Esophagus muscularis mucosa (tissue), 4 donors: Measurements from ENCODE around the gene LAMTOR1.

Source experiments
- CTCF ChIP-seq, 3 experiments: fragments of 200-600 bp in 2 of 3; fragments of 450-650 bp in 1 of 3; sonication (generic) in 2 of 3; IDR thresholded peaks; one replicate each; pipeline ENCODE4 v1.5.1; 2017 to 2019; ENCODE audit warnings: antibody characterized with exemption in 3 of 3, mild to moderate bottlenecking in 2 of 3, moderate library complexity in 1 of 3
- EP300 ChIP-seq: sonication (generic); formaldehyde crosslinking; IDR thresholded peaks from one replicate; pipeline ENCODE4 v1.6.1; 2017; ENCODE audit warnings: antibody characterized with exemption
- POLR2A ChIP-seq: fragments of 450-650 bp; IDR thresholded peaks from one replicate; pipeline ENCODE4 v1.6.1; 2017; ENCODE audit warnings: antibody characterized with exemption, moderate library complexity, mild to moderate bottlenecking, low read depth

GRCh38 chr11:72100462-72100861, 2.6 kb downstream of the LAMTOR1 start:
- TF ChIP-seq POLR2A (no peak), CTCF (IDR thresholded peaks at IDR 0.05) (no peak), EP300 (no peak)
